Mammary epithelial cell (primary cell): ENCODE data around the gene EPB42.
"Not testable (repeated sequence)": the region's sequence is repeated elsewhere in the genome, so short reads cannot be mapped to it uniquely, and the experiment has no call there.

ENCODE experiments used
- EZH2 ChIP-seq: IDR thresholded peaks from 2 replicates; pipeline ENCODE4 v1.6.1; 2012; ENCODE audit warnings: low read length, inconsistent platforms, borderline replicate concordance
- TF ChIP-seq, protein P1 (sequence below), 2 donors: IDR thresholded peaks in 1 of 2; conservative IDR thresholded peaks in 1 of 2; 2 replicates each; pipeline ENCODE4 v1.5.1; 2011 to 2012; ENCODE audit warnings: inconsistent platforms in 2 of 2, low read length in 2 of 2, mild to moderate bottlenecking in 2 of 2, control low read depth in 1 of 2, low read depth in 1 of 2; ENCODE audit not compliant: insufficient read depth in 1 of 2; ENCODE audit errors: extremely low read depth in 1 of 2

DNA sequence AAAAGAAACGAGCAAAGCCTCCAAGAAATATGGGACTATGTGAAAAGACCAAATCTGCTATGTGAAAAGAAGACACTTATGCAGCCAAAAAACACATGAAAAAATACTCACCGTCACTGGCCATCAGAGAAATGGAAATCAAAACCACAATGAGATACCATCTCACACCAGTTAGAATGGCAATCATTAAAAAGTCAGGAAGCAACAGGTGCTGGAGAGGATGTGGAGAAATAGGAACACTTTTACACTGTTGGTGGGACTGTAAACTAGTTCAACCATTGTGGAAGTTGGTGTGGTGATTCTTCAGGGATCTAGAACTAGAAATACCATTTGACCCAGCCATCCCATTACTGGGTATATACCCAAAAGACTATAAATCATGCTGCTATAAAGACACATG is 43.7 kb downstream of the EPB42 start:
- TF ChIP-seq, protein P1, sequence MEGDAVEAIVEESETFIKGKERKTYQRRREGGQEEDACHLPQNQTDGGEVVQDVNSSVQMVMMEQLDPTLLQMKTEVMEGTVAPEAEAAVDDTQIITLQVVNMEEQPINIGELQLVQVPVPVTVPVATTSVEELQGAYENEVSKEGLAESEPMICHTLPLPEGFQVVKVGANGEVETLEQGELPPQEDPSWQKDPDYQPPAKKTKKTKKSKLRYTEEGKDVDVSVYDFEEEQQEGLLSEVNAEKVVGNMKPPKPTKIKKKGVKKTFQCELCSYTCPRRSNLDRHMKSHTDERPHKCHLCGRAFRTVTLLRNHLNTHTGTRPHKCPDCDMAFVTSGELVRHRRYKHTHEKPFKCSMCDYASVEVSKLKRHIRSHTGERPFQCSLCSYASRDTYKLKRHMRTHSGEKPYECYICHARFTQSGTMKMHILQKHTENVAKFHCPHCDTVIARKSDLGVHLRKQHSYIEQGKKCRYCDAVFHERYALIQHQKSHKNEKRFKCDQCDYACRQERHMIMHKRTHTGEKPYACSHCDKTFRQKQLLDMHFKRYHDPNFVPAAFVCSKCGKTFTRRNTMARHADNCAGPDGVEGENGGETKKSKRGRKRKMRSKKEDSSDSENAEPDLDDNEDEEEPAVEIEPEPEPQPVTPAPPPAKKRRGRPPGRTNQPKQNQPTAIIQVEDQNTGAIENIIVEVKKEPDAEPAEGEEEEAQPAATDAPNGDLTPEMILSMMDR (conservative IDR thresholded peaks at IDR 0.05 in 1 of 2, IDR thresholded peaks at IDR 0.05 in 1 of 2; ENCODE audit: extremely low read depth in 1 of 2, insufficient read depth in 1 of 2, low read depth in 1 of 2, low read length in 2 of 2) = not testable (repeated sequence)
- TF ChIP-seq EZH2 = not testable (repeated sequence)
